ENCODE data around the gene PRXL2A. TPM values are rescaled to one million over a fixed set of nuclear protein-coding genes. Genes with fewer than 3 reads are reported as not detected.
A peak's percentile ranks its signal among the peaks of the same experiment; 100 is the strongest.

The PRXL2A gene
- total RNA-seq, 2 donors from 2014 or later: 86.0 to 101 TPM

DNA sequence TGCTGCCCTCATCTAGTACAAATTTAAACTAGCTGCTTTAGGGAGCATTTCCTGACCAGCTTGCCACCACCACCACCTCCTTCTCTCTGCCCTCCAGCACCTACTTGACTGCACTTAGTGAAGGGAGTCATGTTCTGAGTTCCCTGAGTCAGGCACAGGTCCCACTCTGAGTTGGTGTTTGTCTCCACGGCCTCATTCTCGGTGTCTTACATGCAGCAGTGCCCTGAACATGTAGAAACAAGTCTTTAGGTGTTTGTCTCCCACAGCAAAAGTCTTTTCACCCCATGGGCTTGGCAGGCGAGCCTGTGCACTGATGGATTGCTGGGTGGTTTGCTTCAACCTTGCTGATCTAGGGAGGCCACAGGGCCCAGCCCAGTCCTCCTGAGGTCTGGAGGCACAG is 62.6 kb downstream of the PRXL2A start:
- intact Hi-C loops (cut with DNase I): no loop called here
- Histone ChIP-seq H3K36me3 (peaks cover 0 to 4% of the 10 kb centered on the region in 2 donors), H3K27ac (peak overlapping the region; percentile 49 to 78), H3K9me3 (no peaks in the 10 kb centered on the region), H3K27me3 (replicated peaks; ENCODE audit: insufficient read depth) (no peaks in the 10 kb centered on the region), H3K4me3 (no peak overlapping the region), H3K4me1 (replicated peaks) (peaks cover 38% of the 10 kb centered on the region)
- peak; percentile 63 for TF ChIP-seq POLR2AphosphoS5 (IDR thresholded peaks at IDR 0.05)
- TF ChIP-seq POLR2A (IDR thresholded peaks at IDR 0.05): no peak
- TF ChIP-seq, protein P1, sequence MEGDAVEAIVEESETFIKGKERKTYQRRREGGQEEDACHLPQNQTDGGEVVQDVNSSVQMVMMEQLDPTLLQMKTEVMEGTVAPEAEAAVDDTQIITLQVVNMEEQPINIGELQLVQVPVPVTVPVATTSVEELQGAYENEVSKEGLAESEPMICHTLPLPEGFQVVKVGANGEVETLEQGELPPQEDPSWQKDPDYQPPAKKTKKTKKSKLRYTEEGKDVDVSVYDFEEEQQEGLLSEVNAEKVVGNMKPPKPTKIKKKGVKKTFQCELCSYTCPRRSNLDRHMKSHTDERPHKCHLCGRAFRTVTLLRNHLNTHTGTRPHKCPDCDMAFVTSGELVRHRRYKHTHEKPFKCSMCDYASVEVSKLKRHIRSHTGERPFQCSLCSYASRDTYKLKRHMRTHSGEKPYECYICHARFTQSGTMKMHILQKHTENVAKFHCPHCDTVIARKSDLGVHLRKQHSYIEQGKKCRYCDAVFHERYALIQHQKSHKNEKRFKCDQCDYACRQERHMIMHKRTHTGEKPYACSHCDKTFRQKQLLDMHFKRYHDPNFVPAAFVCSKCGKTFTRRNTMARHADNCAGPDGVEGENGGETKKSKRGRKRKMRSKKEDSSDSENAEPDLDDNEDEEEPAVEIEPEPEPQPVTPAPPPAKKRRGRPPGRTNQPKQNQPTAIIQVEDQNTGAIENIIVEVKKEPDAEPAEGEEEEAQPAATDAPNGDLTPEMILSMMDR (IDR thresholded peaks at IDR 0.05): no peak
- peak; percentile 65 for DNase-seq (ENCODE audit: low spot score)
- WGBS: 41% methylated on average over 3 of the region's 3 CpGs

DNA sequence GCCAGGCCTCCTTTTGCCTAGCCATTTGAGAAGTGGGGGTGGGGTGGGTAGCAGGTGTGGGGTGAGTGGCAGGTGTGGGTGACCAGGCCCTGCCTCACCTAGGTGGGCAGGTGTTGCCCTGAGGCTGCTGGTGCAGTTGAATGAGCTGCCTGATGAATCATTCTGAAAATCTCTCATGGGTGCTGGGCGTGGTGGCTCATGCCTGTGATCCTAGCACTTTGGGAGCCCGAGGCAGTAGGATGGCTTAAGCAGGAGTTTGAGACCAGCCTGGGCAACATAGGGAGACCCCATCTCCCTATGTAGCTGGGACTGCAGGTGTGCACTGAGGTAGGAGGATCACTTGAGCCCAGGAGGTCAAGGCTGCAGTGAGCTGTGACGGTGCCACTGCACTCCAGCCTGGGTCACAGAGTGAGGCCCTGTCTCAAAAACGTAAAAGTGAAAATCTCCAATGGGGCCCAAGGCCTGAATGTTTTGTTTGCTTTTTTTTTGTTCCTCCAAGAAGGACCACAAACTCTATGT is 63.4 kb downstream of the PRXL2A start:
- H3K4me1 ChIP-seq (replicated peaks): peaks cover 38% of the 10 kb centered on the region
- WGBS: 60% methylated on average over 4 of the region's 4 CpGs

GRCh38 chr10:80472234-80473095 is 64.1 kb downstream of the PRXL2A start:
- H3K4me1 ChIP-seq (replicated peaks): peaks cover 31% of the 10 kb centered on the region

More for the DNA sequence above, 63.4 kb downstream of the PRXL2A start:
- Histone ChIP-seq H3K27me3 (replicated peaks; ENCODE audit: insufficient read depth) (no peaks in the 10 kb centered on the region), H3K27ac (peak overlapping the region; percentile 49 to 78), H3K9me3 (no peaks in the 10 kb centered on the region), H3K36me3 (peaks cover 0 to 4% of the 10 kb centered on the region in 2 donors), H3K4me3 (no peak overlapping the region)
- intact Hi-C loops (cut with DNase I): no loop called here
- no peak for DNase-seq (ENCODE audit: low spot score)
- TF ChIP-seq POLR2AphosphoS5 (IDR thresholded peaks at IDR 0.05) (no peak), POLR2A (IDR thresholded peaks at IDR 0.05) (no peak)
- TF ChIP-seq, protein P1 (IDR thresholded peaks at IDR 0.05): no peak

GRCh38 chr10:80473096-80473657 is 64.8 kb downstream of the PRXL2A start:
- DNase-seq (ENCODE audit: low spot score): no peak
- intact Hi-C loops (cut with DNase I): no loop called here
- Histone ChIP-seq H3K4me3 (no peak overlapping the region), H3K4me1 (replicated peaks) (peaks cover 27% of the 10 kb centered on the region), H3K27me3 (replicated peaks; ENCODE audit: insufficient read depth) (no peaks in the 10 kb centered on the region), H3K27ac (peak overlapping the region in 1 of 2 donors; percentile 13), H3K36me3 (peaks cover 0 to 4% of the 10 kb centered on the region in 2 donors), H3K9me3 (no peaks in the 10 kb centered on the region)
- WGBS: 59% methylated on average over 3 of the region's 3 CpGs
- TF ChIP-seq POLR2AphosphoS5 (IDR thresholded peaks at IDR 0.05): no peak
- no peak for TF ChIP-seq POLR2A (IDR thresholded peaks at IDR 0.05)
- TF ChIP-seq, protein P1 (IDR thresholded peaks at IDR 0.05): no peak

More at GRCh38 chr10:80472234-80473095, 64.1 kb downstream of the PRXL2A start:
- no peak overlapping the region for H3K4me3 ChIP-seq
- WGBS: 64% methylated on average over 9 of the region's 9 CpGs
- peak overlapping the region in 1 of 2 donors; percentile 13 for H3K27ac ChIP-seq
- DNase-seq (ENCODE audit: low spot score): no peak
- H3K36me3 ChIP-seq: peaks cover 0 to 4% of the 10 kb centered on the region in 2 donors
- H3K27me3 ChIP-seq (replicated peaks; ENCODE audit: insufficient read depth): no peaks in the 10 kb centered on the region
- intact Hi-C loops (cut with DNase I): no loop called here
- no peak for TF ChIP-seq POLR2A (IDR thresholded peaks at IDR 0.05)
- no peak for TF ChIP-seq POLR2AphosphoS5 (IDR thresholded peaks at IDR 0.05)
- TF ChIP-seq, protein P1 (IDR thresholded peaks at IDR 0.05): no peak
- no peaks in the 10 kb centered on the region for H3K9me3 ChIP-seq
